ENCODE data around the gene PAQR9. TPM values are rescaled to one million over a fixed set of nuclear protein-coding genes. Genes with fewer than 3 reads are reported as not detected.
A peak's percentile ranks its signal among the peaks of the same experiment; 100 is the strongest.
"Not testable (repeated sequence)": the region's sequence is repeated elsewhere in the genome, so short reads cannot be mapped to it uniquely, and the experiment has no call there.

PAQR9 gene
- total and polyA plus RNA-seq, 9 of the 15 experiments (the other 6 are each of a cell fraction or from before 2014, with no cell fraction given), result 0.04 to 0.58 (median 0.22) TPM

GRCh38 chr3:142990721-142991120 is 27.2 kb upstream of the PAQR9 start:
- Histone ChIP-seq H3K27me3 (ENCODE audit: control insufficient read depth in 2 of 2, insufficient read depth in 2 of 2, low read length in 2 of 2) (no peaks in the 10 kb centered on the region), H3K4me2 (ENCODE audit: insufficient read depth, low read length) (no peak overlapping the region), H3K9me3 (replicated peaks; ENCODE audit: control insufficient read depth, insufficient read depth, low read depth, low read length) (no peaks in the 10 kb centered on the region), H2AFZ (ENCODE audit: low read depth, low read length) (no peak overlapping the region), H4K20me1 (replicated peaks; ENCODE audit: control insufficient read depth, insufficient read depth, low read length) (no peaks in the 10 kb centered on the region), H3K9ac (ENCODE audit: insufficient read depth in 1 of 2, low read depth in 2 of 2, low read length in 2 of 2) (no peak overlapping the region), H3K4me1 (replicated peaks in 1 of 2; ENCODE audit: control insufficient read depth in 2 of 2, insufficient read depth in 2 of 2, low read length in 2 of 2) (peaks cover 0 to 7% of the 10 kb centered on the region in 2 experiments; a peak in 3 of 5 replicates), H3K79me2 (ENCODE audit: control insufficient read depth, insufficient read depth, low read length) (no peaks in the 10 kb centered on the region), H3K9me1 (ENCODE audit: control insufficient read depth, insufficient read depth, low read length) (no peaks in the 10 kb centered on the region), H3K4me3 (no peak overlapping the region), H3K36me3 (ENCODE audit: control insufficient read depth, insufficient read depth, low read length) (no peaks in the 10 kb centered on the region), H3K27ac (ENCODE audit: extremely low read depth, low read depth, low read length) (no peak overlapping the region)
- DNase-seq (ENCODE audit: extremely low read depth in 1 of 4, low spot score in 3 of 4) (no peak), ATAC-seq (no peak), FAIRE-seq (no peak)
- intact Hi-C loops (cut with micrococcal nuclease) (loop anchor here (5.0 to 10.0 kb wide), 3 partner anchors 546 to 968 kb away; partner anchors contain the start of gene XRN1), in situ Hi-C loops (cut with MboI) (loop anchor here (5.0 kb wide), 2 partner anchors 168 to 403 kb away; no protein-coding TSS in a partner anchor)
- ChIA-PET CTCF (ENCODE audit: low intra/inter-chr PET ratio) (no interaction called here), POLR2A (interaction anchor here (0.5 to 1.0 kb wide), 3 partner anchors 8 to 117 kb away, joined by 3 to 6 read pairs (median 3); partner anchors contain the start of gene U2SURP)
- WGBS (ENCODE audit: insufficient coverage, low coverage, missing lambda C conversion rate), result 58% methylated on average over 5 of the region's 5 CpGs
- no TSS peak for BruUV-seq (replicated peaks)
- TF ChIP-seq ZBTB33 (CRISPR knock-in tag; IDR thresholded peaks at IDR 0.05) (peak; percentile 54; the same call in 1 of the 2 replicates), MEIS2 (IDR thresholded peaks at IDR 0.05; ENCODE audit: partially characterized antibody) (peak; percentile 23), FUS (optimal IDR thresholded peaks at IDR 0.05; ENCODE audit: low read depth, low read length) (no peak)

GRCh38 chr3:142988826-142989225 is 25.4 kb upstream of the PAQR9 start:
- CTCF ChIA-PET (ENCODE audit: low intra/inter-chr PET ratio), result not testable (repeated sequence)

More at GRCh38 chr3:142988826-142989225, 25.4 kb upstream of the PAQR9 start:
- H3K79me2 ChIP-seq (ENCODE audit: control insufficient read depth, insufficient read depth, low read length); H3K4me3 ChIP-seq; H3K36me3 ChIP-seq (ENCODE audit: control insufficient read depth, insufficient read depth, low read length); H3K9me3 ChIP-seq (replicated peaks; ENCODE audit: control insufficient read depth, insufficient read depth, low read depth, low read length); in situ Hi-C loops (cut with MboI); intact Hi-C loops (cut with micrococcal nuclease); BruUV-seq (replicated peaks); H3K4me2 ChIP-seq (ENCODE audit: insufficient read depth, low read length); H3K27me3 ChIP-seq (ENCODE audit: control insufficient read depth in 2 of 2, insufficient read depth in 2 of 2, low read length in 2 of 2); POLR2A ChIA-PET; ATAC-seq; FAIRE-seq; H3K9ac ChIP-seq (ENCODE audit: insufficient read depth in 1 of 2, low read depth in 2 of 2, low read length in 2 of 2); H3K9me1 ChIP-seq (ENCODE audit: control insufficient read depth, insufficient read depth, low read length); DNase-seq (ENCODE audit: extremely low read depth in 1 of 4, low spot score in 3 of 4); H3K27ac ChIP-seq (ENCODE audit: extremely low read depth, low read depth, low read length); H2AFZ ChIP-seq (ENCODE audit: low read depth, low read length); H4K20me1 ChIP-seq (replicated peaks; ENCODE audit: control insufficient read depth, insufficient read depth, low read length): not testable (repeated sequence)
- peaks cover 0 to 15% of the 10 kb centered on the region in 2 experiments; a peak in 3 of 5 replicates for H3K4me1 ChIP-seq (replicated peaks in 1 of 2; ENCODE audit: control insufficient read depth in 2 of 2, insufficient read depth in 2 of 2, low read length in 2 of 2)
- TF ChIP-seq BCOR (IDR thresholded peaks at IDR 0.05) (0 out of 2 replicates have a peak, but pooled peaks have one; percentile 33), NFIC (IDR thresholded peaks at IDR 0.05) (peak; percentile 65)
- no CpG with 5 or more reads among the region's 3 CpGs for whole genome bisulfite sequencing (ENCODE audit: insufficient coverage, low coverage, missing lambda C conversion rate)

Data from K562 (cell line).